ENCODE measurements around the gene FAM124A.

Gene FAM124A

GRCh38 chr13:51243227-51243626, 21.0 kb downstream of the FAM124A start:
- DNase-seq (ENCODE audit: low read depth): no peak

- DNase-seq (ENCODE audit: low read depth): no peak
Measured at GRCh38 chr13:51243832-51244231, 21.6 kb downstream of the FAM124A start.

DNA sequence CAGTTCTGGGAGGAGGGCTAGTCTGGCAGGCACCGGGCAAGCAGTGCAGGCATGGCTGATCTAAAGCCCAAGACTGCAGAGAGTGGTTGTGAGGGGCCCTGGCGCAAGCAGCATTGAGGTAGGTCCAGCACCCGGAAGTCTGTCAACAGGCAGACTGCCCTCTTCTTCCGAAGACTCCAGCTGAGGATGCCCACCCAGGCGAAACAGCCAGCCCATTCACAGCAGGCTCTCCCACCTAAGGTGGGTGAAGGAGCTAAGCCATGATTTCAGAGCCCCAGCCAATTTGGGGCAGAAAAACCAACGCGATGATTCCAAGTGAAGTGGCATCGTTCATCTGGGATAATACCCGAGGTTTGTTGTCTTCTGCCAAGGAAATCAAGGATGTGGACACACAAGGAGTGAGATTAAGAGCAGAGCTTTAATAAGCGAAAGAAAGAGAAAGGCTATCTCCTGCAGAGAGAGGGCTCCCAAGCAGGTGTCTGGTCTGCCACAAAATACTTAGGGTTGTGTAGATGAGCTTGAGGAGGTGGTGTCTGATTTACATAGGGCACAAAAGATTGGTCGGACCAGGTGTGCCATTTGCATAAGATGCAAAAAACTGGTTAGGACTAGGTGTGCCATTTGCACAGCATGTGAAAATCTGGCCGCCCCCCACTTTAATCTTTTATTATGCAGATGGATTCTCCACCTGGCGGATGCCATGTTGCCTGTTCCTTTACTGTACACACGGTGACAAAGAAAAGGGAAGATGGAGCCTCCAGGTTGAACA, 22.6 kb downstream of the FAM124A start:
- no peak for DNase-seq (ENCODE audit: low read depth)

- no peak for DNase-seq (ENCODE audit: low read depth)
Measured at GRCh38 chr13:51245583-51245982, 23.4 kb downstream of the FAM124A start.

DNA sequence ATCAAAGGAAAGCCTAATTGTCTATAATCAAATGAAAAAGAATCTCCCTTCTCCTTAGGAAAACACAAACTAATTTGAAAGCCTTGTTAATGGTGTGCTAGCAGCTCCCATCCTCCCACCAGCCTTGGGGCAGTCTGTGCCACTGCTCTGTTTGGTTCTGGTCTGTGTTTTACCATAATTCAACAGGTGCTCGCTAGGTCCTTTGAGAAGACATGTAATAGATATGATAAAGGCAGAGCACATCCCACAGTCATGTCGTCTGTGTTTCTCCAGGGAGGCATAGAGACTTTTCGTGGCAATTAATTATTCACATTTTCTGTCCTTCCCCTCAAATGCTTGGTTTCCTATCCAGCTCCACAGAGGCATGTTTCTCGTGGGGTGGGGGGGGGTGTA, 23.8 kb downstream of the FAM124A start:
- DNase-seq (ENCODE audit: low read depth): no peak

DNA sequence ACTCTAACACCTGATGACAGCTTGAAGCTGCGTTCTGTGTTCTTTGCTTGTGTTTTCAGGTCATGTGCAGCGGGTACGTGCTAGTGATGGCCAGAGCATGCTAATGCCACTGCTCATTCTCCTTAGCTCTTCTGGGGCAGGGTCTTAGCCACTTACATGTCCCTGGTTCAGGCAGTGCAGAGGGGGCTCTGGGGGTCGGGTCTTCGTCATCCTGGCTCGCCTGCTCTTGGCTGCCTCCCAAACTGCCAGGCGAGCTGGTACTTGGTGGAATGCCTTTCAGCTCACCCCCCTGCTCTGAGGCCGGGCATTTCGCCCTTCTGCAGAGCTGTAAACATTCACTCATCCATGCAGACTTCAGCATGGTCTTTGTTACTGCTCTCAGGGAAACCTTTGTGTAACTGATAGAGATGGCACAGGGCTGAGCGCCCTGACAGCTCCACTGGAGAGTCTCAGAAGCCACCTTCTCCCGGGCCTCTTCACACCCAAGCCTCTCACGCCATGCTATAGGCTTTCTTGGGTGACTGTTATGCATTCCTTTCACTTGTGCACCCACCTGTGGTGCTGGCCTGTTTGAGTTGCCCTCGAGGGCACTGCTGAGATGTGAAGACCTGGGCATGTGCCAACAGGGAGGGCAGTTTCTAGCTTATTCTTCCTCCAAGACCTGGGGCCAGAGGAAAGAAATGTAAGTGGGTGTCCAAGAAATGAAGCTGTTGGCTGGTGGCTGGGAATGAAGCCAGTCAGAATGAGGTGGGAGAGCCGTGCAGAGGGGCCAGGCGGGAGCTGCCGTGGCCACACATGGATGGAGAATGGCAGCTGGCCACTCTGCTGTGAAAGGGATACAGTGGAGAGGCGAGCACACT, 24.4 kb downstream of the FAM124A start:
- DNase-seq (ENCODE audit: low read depth): no peak

DNA sequence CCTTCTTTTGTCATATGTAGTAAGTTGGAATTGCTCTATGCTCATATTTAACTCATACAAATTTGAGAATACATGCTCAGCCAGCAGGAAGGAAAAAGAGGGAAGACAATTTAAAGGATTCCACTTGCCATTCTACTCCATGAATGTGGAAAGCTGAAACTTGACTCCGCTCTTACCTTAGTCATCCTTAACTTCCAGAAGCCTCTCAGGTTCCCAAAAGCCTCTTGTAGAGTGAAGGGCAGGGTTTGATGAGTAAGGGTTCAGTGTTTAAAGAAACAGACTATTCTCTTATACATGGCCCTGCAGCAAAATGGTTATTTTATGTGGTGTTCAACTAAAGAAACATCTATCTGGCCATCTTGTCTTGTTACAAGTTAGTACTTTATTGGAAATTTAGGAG, 27.1 kb downstream of the FAM124A start:
- DNase-seq (ENCODE audit: low read depth): no peak

DNA sequence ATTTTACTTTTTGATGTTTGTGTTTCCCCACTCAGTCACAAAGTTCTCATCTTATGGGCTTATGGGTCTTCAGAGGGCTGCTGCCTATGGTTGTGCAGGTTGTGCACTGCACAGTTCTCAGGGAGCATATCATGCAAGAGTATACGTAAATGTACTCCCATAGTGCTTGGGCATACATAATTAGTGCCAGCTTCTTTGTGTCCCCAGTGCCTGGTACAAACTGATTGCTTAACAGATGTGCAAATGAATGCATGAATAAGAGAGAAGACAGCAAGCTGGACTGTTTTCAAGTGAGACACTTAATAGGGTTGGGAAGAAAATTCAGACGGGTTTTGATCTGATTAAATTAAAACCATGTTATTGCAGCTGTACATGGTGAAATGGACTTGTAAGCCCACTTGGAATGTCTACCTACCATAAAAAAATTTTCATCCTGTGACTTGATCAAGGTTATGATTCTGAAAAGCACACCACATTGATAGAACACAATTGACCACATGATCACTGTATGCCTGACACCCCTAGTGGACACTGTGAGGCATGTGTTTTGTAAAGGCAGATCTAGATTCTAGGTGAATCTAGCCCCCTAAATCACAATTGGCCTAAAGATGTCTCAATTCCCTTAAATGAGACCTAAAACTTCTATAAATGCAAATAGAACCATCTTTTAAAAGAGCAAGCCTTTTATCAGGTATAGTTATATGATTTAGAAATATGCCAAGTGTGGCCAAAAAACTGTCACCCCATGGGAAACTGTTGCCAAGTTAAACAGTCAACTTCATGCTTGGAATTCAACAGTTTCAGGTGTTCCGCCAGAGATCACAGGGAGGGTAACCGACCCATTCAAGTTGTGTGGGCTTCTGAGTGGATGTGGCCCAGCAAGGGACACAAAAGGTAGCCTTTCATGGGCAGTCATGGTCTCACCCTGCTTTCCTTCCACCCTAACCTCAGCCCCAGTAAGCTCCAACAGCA, 27.9 kb downstream of the FAM124A start:
- DNase-seq (ENCODE audit: low read depth): no peak

- no peak for DNase-seq (ENCODE audit: low read depth)
Measured at GRCh38 chr13:51251480-51251879, 29.3 kb downstream of the FAM124A start.

- no peak for DNase-seq (ENCODE audit: low read depth)
Measured at GRCh38 chr13:51252954-51253532, 30.8 kb downstream of the FAM124A start.

- DNase-seq (ENCODE audit: low read depth): no peak
Measured at GRCh38 chr13:51255556-51255955, 33.4 kb downstream of the FAM124A start.

- DNase-seq (ENCODE audit: low read depth): no peak
Measured at GRCh38 chr13:51257187-51257586, 35.0 kb downstream of the FAM124A start.

DNA sequence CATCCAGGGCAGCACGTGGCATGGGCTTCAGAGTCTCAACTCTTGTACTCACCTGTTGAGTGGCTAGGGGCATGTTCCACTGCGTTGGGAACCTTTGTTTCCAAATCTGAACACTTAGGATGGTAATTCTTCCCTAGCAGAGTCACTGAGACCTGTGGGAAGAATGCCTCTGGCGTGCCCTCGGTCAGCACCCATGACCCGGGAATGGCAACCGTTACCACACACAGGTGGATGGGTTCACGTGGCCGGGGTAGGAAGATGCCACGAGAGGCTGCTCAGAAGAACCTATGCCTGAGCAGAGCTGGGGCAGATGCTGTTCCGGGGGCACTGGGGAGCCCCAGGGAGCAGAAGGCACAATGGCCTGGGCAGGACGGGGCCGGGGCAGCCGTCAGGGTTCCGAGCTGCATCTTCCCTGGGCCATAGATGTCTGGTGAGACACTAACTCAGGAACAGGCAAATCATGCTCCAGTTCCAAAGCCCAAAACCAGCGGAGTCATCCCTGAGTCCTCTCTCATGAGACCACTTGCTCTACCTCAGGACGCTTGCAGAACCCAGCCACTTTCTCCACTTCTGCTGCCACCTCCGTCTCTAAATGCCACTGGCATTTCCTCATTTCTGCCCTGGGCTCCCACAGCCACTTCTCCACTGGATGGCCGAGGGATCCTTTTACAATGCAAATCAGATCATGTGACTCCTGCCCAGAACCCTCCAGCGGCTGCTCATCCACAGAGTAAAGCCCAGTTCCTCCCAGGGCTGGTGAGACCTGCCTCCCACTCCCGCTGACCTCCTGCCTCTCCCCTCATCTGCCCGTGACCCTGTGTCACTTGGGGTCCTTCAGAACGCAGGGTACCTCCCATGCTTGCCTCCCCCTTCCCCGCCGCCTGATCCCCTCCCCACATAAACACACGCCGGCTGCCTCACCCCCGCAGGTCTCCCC, 36.7 kb downstream of the FAM124A start:
- DNase-seq (ENCODE audit: low read depth): no peak

DNA sequence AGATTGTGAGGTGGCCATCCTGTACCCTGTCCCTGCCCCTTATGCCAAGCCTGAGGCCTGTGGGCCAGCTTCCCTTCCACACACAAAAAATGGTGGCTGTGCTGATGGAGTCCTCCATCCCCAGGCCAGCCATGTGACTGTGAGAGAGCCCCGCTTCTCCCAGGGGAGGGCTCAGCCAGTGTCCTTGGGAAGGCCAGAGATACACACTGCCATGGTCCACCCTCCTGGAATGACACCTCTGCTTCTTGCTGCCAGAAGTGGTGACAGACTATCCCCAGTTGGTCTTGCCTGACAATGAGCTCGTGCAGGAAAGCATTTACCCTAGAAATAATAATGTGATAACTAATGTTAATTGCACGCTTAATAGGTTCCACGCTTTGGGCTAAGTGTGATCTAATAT, 38.0 kb downstream of the FAM124A start:
- no peak for DNase-seq (ENCODE audit: low read depth)

- DNase-seq (ENCODE audit: low read depth): no peak
Measured at GRCh38 chr13:51261610-51262249, 39.5 kb downstream of the FAM124A start.

- DNase-seq (ENCODE audit: low read depth): no peak
Measured at GRCh38 chr13:51262501-51263211, 40.5 kb downstream of the FAM124A start.

- DNase-seq (ENCODE audit: low read depth): no peak
Measured at GRCh38 chr13:51266642-51267041, 44.4 kb downstream of the FAM124A start.

DNA sequence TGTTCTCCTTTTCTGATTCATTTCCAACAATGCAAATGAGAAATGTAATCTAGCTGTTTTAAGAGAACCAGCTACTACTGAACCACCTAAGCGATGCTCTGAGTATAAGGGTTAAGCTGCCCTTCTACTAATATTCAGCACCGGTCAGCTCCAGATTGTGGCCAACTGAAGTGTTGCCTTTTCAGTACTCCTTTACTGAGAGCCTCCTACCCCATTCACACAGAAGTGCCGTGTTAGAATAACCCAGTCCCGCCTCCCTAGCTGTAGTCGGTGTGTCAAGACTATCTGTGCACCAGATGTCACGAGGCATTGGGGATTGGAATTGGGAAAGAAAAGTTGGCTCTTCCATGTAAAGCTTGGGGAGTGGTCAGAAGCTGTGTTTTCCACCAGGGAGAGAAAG, 45.4 kb downstream of the FAM124A start:
- DNase-seq (ENCODE audit: low read depth): no peak

DNA sequence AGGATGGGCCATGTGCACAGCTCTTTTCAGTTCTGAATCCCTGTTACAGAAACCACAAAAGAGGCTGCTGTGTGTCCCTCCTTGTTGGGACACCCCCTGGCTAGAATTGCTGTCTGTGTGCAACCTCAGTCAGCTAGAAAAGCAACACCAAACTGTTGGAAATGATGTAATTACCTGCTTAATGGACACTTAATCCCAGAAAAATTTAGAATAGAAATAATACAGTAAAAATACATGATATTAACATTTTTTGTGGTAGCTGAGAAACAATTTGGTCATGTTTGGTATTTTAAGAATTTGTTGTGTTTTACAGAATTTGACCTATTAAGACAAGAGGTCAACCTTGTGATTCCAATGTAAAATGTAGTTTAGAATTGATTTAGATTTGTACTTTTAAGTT, 46.8 kb downstream of the FAM124A start:
- DNase-seq (ENCODE audit: low read depth): no peak
